WTC11 (cell line): ENCODE results near the gene ANKRD23.

Source experiments
- CBFB ChIP-seq: sonication (generic); formaldehyde crosslinking; IDR thresholded peaks from 2 replicates; pipeline ENCODE4 v1.8.1; 2022; ENCODE audit warnings: mild to moderate bottlenecking, low read depth, missing genetic modification reagents
- ESRRA ChIP-seq: sonication (generic); formaldehyde crosslinking; IDR thresholded peaks from 2 replicates; pipeline ENCODE4 v1.8.1; 2022; ENCODE audit warnings: mild to moderate bottlenecking, missing genetic modification reagents, borderline replicate concordance
- ETV6 ChIP-seq: sonication (generic); formaldehyde crosslinking; IDR thresholded peaks from 2 replicates; pipeline ENCODE4 v1.8.1; 2022; ENCODE audit warnings: mild to moderate bottlenecking, missing genetic modification reagents
- MXD4 ChIP-seq: fragments of 250-450 bp; sonication (Bioruptor Pico); IDR thresholded peaks from 2 replicates; pipeline ENCODE4 v1.8.0; 2021; ENCODE audit warnings: mild to moderate bottlenecking, moderate library complexity, borderline replicate concordance
- ZNF138 ChIP-seq: sonication (generic); formaldehyde crosslinking; conservative IDR thresholded peaks from 2 replicates; pipeline ENCODE4 v1.8.1; 2022; ENCODE audit warnings: mild to moderate bottlenecking, moderate library complexity, missing genetic modification reagents
- ZNF219 ChIP-seq: sonication (generic); formaldehyde crosslinking; IDR thresholded peaks from 2 replicates; pipeline ENCODE4 v1.8.0; 2023; ENCODE audit warnings: missing genetic modification reagents, mild to moderate bottlenecking, borderline replicate concordance
- TF ChIP-seq, protein P1 (sequence below): fragments of 200-600 bp; IDR thresholded peaks from 2 replicates; pipeline ENCODE4 v1.8.0; 2022; ENCODE audit warnings: antibody characterized with exemption
- TF ChIP-seq, protein P2 (sequence below): sonication (generic); formaldehyde crosslinking; IDR thresholded peaks from 2 replicates; pipeline ENCODE4 v1.8.1; 2022; ENCODE audit warnings: low read depth, mild to moderate bottlenecking, moderate library complexity, missing genetic modification reagents, borderline replicate concordance
- TF ChIP-seq, protein P3 (sequence below): sonication (generic); formaldehyde crosslinking; IDR thresholded peaks from 2 replicates; pipeline ENCODE4 v1.8.0; 2022; ENCODE audit warnings: mild to moderate bottlenecking, missing genetic modification reagents
- TF ChIP-seq, protein P4 (sequence below): sonication (generic); formaldehyde crosslinking; conservative IDR thresholded peaks from 2 replicates; pipeline ENCODE4 v1.8.1; 2022; ENCODE audit warnings: mild to moderate bottlenecking, missing genetic modification reagents
- TF ChIP-seq, protein P5 (sequence below): sonication (generic); formaldehyde crosslinking; IDR thresholded peaks from 2 replicates; pipeline ENCODE4 v1.8.1; 2022; ENCODE audit warnings: missing genetic modification reagents, borderline replicate concordance
- TF ChIP-seq, protein P6 (sequence below): sonication (generic); formaldehyde crosslinking; IDR thresholded peaks from 2 replicates; pipeline ENCODE4 v1.8.0; 2022; ENCODE audit warnings: mild to moderate bottlenecking, missing genetic modification reagents

DNA sequence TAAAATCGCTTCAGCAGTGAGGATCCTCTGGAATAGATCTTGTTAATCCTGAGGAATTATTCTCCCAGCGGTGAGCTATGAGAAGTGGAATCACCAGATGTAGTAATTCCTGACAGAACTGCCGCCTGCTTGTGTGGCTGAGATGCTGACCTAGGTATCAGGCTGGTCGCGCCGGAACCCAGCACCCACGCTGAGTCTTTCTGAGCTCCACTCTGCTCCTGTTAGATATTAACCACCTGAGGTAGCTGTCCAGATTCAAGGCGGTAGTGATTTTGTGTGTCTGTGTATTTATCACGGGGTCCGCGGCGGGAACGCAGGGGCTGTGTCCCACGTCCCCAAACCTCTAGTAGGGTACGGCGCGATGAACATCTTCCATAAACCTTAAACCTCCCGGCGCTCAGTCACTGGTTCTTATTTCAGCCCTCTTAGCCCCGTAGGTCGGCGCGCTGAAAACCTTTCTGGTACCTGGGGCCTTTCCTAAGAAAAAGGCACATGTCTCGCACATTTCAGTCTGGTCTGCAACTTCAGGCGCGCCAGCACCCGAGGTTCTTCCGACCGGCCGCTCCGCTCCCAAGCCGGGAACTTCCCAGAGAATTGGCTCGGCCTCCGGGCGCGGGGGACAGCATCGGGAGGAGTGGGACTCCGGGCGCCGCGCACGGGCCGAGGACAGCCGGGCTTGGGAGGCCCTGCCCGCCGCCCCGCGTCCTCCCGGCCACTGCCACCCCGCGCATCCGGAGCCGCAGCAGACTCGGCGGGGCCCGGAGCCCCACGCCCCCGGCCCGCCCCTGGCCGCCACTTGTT is 28.3 kb downstream of the ANKRD23 start:
- TF ChIP-seq, protein P1, sequence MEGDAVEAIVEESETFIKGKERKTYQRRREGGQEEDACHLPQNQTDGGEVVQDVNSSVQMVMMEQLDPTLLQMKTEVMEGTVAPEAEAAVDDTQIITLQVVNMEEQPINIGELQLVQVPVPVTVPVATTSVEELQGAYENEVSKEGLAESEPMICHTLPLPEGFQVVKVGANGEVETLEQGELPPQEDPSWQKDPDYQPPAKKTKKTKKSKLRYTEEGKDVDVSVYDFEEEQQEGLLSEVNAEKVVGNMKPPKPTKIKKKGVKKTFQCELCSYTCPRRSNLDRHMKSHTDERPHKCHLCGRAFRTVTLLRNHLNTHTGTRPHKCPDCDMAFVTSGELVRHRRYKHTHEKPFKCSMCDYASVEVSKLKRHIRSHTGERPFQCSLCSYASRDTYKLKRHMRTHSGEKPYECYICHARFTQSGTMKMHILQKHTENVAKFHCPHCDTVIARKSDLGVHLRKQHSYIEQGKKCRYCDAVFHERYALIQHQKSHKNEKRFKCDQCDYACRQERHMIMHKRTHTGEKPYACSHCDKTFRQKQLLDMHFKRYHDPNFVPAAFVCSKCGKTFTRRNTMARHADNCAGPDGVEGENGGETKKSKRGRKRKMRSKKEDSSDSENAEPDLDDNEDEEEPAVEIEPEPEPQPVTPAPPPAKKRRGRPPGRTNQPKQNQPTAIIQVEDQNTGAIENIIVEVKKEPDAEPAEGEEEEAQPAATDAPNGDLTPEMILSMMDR: no peak
- TF ChIP-seq, protein P2, sequence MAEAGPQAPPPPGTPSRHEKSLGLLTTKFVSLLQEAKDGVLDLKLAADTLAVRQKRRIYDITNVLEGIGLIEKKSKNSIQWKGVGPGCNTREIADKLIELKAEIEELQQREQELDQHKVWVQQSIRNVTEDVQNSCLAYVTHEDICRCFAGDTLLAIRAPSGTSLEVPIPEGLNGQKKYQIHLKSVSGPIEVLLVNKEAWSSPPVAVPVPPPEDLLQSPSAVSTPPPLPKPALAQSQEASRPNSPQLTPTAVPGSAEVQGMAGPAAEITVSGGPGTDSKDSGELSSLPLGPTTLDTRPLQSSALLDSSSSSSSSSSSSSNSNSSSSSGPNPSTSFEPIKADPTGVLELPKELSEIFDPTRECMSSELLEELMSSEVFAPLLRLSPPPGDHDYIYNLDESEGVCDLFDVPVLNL (CRISPR knock-in tag): no peak
- TF ChIP-seq ZNF138 (CRISPR knock-in tag): no peak
- TF ChIP-seq ZNF219: no peak
- TF ChIP-seq, protein P3, sequence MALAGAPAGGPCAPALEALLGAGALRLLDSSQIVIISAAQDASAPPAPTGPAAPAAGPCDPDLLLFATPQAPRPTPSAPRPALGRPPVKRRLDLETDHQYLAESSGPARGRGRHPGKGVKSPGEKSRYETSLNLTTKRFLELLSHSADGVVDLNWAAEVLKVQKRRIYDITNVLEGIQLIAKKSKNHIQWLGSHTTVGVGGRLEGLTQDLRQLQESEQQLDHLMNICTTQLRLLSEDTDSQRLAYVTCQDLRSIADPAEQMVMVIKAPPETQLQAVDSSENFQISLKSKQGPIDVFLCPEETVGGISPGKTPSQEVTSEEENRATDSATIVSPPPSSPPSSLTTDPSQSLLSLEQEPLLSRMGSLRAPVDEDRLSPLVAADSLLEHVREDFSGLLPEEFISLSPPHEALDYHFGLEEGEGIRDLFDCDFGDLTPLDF (CRISPR knock-in tag): no peak
- TF ChIP-seq, protein P4, sequence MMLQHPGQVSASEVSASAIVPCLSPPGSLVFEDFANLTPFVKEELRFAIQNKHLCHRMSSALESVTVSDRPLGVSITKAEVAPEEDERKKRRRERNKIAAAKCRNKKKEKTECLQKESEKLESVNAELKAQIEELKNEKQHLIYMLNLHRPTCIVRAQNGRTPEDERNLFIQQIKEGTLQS (CRISPR knock-in tag): no peak
- TF ChIP-seq, protein P5, sequence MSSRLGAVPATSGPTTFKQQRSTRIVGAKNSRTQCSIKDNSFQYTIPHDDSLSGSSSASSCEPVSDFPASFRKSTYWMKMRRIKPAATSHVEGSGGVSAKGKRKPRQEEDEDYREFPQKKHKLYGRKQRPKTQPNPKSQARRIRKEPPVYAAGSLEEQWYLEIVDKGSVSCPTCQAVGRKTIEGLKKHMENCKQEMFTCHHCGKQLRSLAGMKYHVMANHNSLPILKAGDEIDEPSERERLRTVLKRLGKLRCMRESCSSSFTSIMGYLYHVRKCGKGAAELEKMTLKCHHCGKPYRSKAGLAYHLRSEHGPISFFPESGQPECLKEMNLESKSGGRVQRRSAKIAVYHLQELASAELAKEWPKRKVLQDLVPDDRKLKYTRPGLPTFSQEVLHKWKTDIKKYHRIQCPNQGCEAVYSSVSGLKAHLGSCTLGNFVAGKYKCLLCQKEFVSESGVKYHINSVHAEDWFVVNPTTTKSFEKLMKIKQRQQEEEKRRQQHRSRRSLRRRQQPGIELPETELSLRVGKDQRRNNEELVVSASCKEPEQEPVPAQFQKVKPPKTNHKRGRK: no peak
- no peak for TF ChIP-seq ESRRA (CRISPR knock-in tag)
- no peak for TF ChIP-seq MXD4 (CRISPR knock-in tag)
- TF ChIP-seq, protein P6, sequence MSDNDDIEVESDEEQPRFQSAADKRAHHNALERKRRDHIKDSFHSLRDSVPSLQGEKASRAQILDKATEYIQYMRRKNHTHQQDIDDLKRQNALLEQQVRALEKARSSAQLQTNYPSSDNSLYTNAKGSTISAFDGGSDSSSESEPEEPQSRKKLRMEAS (CRISPR knock-in tag): no peak; the same call in none of the 2 replicates
- TF ChIP-seq CBFB: no peak
- no peak for TF ChIP-seq ETV6
